Naive B cell (primary cell): ENCODE data around the gene IRAK1. TPM values are rescaled to one million over a fixed set of nuclear protein-coding genes. Genes with fewer than 3 reads are reported as not detected.

Experiments used
- ATAC-seq, 2 donors: fragments of 150-1000 bp; cut with Tn5 transposase; 2 replicates each; pipeline ENCODE4 v1.10.0; 2021; ENCODE audit warnings: low read depth in 2 of 2, mild to moderate bottlenecking in 2 of 2, moderate library complexity in 2 of 2
- DNase-seq: peaks from one replicate; pipeline ENCODE4 v3.0.0; 2022
- H3K27ac Mint-ChIP-seq, 6 donors: one replicate each; pipeline ENCODE4 v1.8.0; 2020 to 2022; ENCODE audit warnings: mild to moderate bottlenecking in 6 of 6, mixed read lengths in 6 of 6, moderate library complexity in 5 of 6, inconsistent platforms in 2 of 6
- H3K27me3 Mint-ChIP-seq, 3 donors: one replicate each; pipeline ENCODE4 v1.8.0; 2021 to 2022; ENCODE audit warnings: mixed read lengths in 3 of 3, mild to moderate bottlenecking in 1 of 3
- H3K36me3 Mint-ChIP-seq, 2 donors: one replicate each; pipeline ENCODE4 v1.8.0; 2020 to 2022; ENCODE audit warnings: mixed read lengths in 2 of 2, inconsistent platforms in 1 of 2, mild to moderate bottlenecking in 1 of 2
- H3K4me1 Mint-ChIP-seq, 3 donors: one replicate each; pipeline ENCODE4 v1.8.0; 2020 to 2022; ENCODE audit warnings: mixed read lengths in 3 of 3, inconsistent platforms in 1 of 3, mild to moderate bottlenecking in 1 of 3, moderate library complexity in 1 of 3
- H3K4me3 Mint-ChIP-seq, 8 donors: one replicate each; pipeline ENCODE4 v1.8.0; 2020 to 2022; ENCODE audit warnings: mild to moderate bottlenecking in 8 of 8, mixed read lengths in 8 of 8, moderate library complexity in 8 of 8, inconsistent platforms in 2 of 8
- H3K9me3 Mint-ChIP-seq, 7 donors: one replicate each; pipeline ENCODE4 v1.8.0; 2020 to 2022; ENCODE audit warnings: mixed read lengths in 7 of 7, mild to moderate bottlenecking in 5 of 7, inconsistent platforms in 2 of 7, moderate library complexity in 1 of 7
- polyA plus RNA-seq, 6 donors: library from polyadenylated mRNA; unstranded; fragments of 300-500 nt; fragmentation: Illumina TruSeq; gene quantifications; one replicate each; pipeline ENCODE4 v1.2.3, GENCODE V29; 2021; ENCODE audit warnings: low read depth in 6 of 6

The IRAK1 gene
- polyA plus RNA-seq = 100 to 1,000 TPM in 1 of 6 donors, 10 to 100 TPM in 5; 57.9 to 123 (median 73.9) TPM

DNA sequence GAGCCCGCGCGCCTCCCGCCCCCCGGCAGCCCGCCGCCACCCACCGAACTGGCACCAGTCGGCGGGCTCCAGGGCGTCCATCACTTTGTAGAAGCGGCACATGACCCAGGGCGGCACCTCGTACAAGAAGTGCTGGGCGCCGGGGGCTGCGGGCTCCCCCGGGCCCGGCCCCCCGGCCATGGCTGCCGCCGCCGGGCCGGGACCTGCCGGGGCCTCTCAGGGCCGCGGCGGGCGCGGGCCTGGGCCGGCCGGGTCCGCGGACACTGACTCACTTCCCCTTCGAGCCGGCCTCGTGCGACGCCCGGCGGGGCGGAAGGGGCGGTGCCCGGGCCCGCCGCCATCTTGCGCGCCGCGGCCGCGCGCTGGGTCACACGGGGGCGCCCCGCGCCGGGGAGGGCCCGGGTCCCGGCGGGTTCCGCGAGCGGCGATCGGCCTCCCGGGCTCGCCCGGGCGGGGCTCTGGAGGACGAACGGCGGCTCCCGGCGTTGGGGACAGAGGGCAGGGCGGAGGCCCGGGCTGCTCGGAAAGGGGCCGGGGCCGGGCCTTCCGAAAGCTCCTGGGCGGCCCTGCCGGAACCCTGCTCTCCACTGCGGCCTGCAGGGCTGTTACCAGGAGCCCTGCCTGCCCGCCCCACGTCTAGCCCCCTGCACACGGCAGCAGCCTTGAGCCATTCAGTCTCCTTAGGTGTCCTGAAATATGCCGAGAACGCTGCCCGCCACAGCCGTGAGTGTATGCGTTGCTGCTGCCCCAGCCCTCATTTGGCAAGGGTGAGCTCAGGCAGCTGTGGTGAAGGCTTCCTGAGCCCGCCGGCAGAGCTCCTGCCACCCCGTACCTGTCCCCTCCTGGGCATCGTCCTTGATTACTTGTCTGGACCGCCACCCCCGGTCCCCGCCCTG, at the start of gene IRAK1:
Gene IRAK1, minus strand, starts transcription at position 270 of the 896 bp plus-strand sequence. Its CDS starts 90 bp downstream, at position 180.
- H3K27ac Mint-ChIP-seq = peak within 1 kb of the TSS; percentile 84 to 96 (median 90)
- peak within 1 kb of the TSS; percentile 85 to 93 (median 88) for H3K4me3 Mint-ChIP-seq
- ATAC-seq (peak; percentile 85 to 87), DNase-seq (peak; percentile 68)
- peaks cover 0 to 1% (median 0%) of the 10 kb centered on the region in 7 donors for H3K9me3 Mint-ChIP-seq
- no peaks in the 10 kb centered on the region for H3K36me3 Mint-ChIP-seq
- peaks cover 7 to 16% (median 8%) of the 10 kb centered on the region in 3 donors for H3K4me1 Mint-ChIP-seq
- H3K27me3 Mint-ChIP-seq = no peaks in the 10 kb centered on the region

DNA sequence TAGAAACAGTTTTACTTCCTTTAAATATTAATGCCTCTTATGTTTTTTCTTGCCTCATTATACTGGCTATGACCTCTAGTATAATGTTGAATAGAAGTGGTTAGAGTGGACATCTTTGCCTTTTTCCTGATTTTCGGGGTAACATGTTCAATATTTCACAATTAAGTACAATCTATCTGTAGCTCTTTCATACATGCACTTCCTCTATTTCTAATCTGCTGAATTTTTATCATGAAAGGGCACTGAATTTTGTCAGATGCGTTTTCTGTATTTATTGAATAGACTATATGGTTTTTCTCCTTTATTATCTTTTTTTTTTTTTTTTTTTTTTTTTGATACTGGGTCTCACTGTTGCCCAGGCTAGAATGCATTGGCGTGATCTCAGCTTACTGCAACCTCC, 48.9 kb upstream of the IRAK1 start:
- DNase-seq = no peak
- H3K4me1 Mint-ChIP-seq = peaks cover 19 to 54% (median 37%) of the 10 kb centered on the region in 3 donors
- peaks cover 0 to 1% (median 0%) of the 10 kb centered on the region in 7 donors for H3K9me3 Mint-ChIP-seq
- H3K27ac Mint-ChIP-seq = peak overlapping the region in 1 of 6 donors; percentile 57
- ATAC-seq = no peak
- peak overlapping the region in 1 of 8 donors; percentile 1 for H3K4me3 Mint-ChIP-seq
- no peaks in the 10 kb centered on the region for H3K27me3 Mint-ChIP-seq
- no peaks in the 10 kb centered on the region for H3K36me3 Mint-ChIP-seq

DNA sequence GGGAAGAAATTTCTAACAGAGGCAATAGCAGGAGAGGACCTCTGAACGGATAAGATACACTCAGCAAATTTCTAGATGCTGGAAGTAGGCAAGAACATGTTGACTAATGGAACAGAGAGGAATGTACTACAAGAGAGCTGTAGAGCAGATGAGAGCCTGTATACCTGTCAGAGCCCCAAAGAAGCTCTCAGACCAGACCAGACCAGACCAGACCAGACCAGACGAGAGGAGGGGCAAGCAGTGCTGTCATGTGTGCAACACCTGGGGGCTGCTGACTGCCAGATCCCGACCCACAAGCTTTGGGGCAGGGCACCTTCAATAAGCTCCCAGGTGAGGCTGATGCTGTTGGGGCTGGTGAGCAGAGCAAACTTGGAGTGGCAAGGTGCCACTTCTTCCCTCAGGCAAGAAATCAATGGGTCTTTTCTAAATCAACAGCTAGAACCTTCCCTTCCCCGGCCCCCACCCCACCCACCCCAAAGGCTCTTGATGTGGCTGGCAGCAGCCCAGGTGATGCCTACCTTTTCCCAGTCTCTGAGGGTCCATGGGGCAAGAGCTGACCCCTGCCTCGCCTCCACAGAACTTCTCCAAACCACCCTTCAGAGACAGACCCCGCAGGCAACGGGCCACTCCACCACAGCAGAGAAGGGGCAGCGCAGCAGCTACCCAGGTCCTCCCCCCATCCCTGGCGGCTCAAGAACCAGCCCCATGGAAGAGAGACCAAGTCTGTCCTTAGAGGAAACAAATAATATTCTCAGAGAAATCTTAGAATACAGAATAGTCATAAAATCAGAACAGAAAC, 45.1 kb upstream of the IRAK1 start:
- Mint-ChIP-seq H3K4me1 (peaks cover 43 to 61% (median 45%) of the 10 kb centered on the region in 3 donors), H3K27ac (peak overlapping the region in 5 of 6 donors; percentile 9 to 81 (median 74)), H3K9me3 (peaks cover 0 to 3% (median 0%) of the 10 kb centered on the region in 7 donors), H3K27me3 (no peaks in the 10 kb centered on the region), H3K36me3 (no peaks in the 10 kb centered on the region), H3K4me3 (peak overlapping the region in 5 of 8 donors; percentile 2 to 65 (median 52))
- no peak for DNase-seq
- ATAC-seq = peak in 1 of 2 donors; percentile 58

DNA sequence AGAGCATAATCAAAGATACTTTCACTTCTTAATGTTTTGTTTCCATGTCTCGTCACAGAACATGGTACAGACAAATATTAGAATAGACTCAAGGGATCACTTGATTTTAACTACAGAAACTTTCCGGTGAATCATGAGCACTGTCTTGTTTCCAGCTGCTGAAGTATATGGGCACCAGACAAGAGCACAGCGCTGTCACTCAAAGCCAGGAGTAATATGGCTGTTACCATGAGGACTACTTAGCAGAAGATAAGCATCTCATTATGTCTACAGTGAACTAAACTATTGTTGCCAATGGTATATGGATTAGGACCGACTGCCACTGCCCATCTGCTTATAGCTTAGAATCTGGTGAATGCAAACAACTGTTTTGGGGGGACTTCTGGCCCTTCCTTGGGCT, 43.5 kb upstream of the IRAK1 start:
- no peak for ATAC-seq
- Mint-ChIP-seq H3K4me3 (peak overlapping the region in 2 of 8 donors; percentile 12 to 57), H3K4me1 (peaks cover 39 to 59% (median 50%) of the 10 kb centered on the region in 3 donors), H3K9me3 (peaks cover 0 to 3% (median 0%) of the 10 kb centered on the region in 7 donors), H3K36me3 (no peaks in the 10 kb centered on the region), H3K27ac (peak overlapping the region in 2 of 6 donors; percentile 36 to 68), H3K27me3 (no peaks in the 10 kb centered on the region)
- DNase-seq = no peak

- Mint-ChIP-seq H3K9me3 (peaks cover 0 to 3% (median 0%) of the 10 kb centered on the region in 7 donors), H3K4me1 (peaks cover 39 to 62% (median 55%) of the 10 kb centered on the region in 3 donors), H3K27me3 (no peaks in the 10 kb centered on the region), H3K4me3 (peak overlapping the region in 1 of 8 donors; percentile 13), H3K27ac (peak overlapping the region in 2 of 6 donors; percentile 3 to 59), H3K36me3 (no peaks in the 10 kb centered on the region)
- DNase-seq (no peak), ATAC-seq (no peak)
Measured at GRCh38 chrX:154061801-154062200, 42.1 kb upstream of the IRAK1 start.

DNA sequence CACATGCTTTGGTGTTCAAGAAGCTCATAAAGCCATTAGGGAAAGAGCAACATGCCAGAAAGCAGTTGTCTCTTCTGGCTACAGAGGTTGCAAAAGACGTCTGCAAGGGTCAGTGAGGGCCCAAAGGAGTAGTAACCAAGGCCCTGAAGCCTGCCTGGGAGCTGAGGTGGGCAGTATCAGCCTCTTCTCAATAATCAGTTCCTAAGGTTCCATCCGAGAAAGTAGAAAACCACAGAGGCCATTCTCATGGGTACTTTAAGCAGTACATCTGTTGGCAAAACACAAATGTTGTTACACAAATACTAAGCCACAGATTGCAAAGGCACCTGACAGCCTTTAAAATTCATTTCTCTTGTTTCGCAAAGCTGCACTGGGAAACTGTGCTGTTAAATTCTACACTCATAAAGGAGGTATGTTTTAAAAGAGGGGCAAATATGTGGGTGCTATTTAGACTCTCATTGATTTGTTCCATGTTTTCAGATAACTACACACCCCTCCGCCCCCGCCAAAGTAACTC, 40.1 kb upstream of the IRAK1 start:
- Mint-ChIP-seq H3K36me3 (no peaks in the 10 kb centered on the region), H3K4me1 (peaks cover 33 to 52% (median 44%) of the 10 kb centered on the region in 3 donors), H3K27me3 (no peaks in the 10 kb centered on the region), H3K27ac (peak overlapping the region in 4 of 6 donors; percentile 20 to 61 (median 43)), H3K9me3 (peaks cover 0 to 3% (median 0%) of the 10 kb centered on the region in 7 donors), H3K4me3 (peak overlapping the region in 1 of 8 donors; percentile 54)
- DNase-seq = no peak
- no peak for ATAC-seq

DNA sequence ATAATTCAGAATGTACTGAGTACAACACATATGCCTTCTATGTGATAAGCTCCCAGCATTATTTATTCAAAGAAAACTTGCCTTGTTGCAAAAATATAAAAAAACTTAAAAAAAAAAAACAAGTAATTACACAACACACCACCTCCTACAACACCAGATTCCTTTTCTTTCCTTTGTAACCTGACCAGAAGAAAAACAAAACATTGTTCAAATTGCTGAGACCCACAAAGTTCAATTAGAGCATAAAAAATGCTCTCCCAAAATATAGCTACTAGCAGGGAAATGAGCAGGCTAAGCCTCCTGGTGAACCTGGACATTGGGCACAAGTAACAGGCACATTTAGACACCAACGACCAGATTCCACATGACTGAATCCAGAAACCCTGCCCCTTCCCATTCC, 39.5 kb upstream of the IRAK1 start:
- peak overlapping the region in 4 of 6 donors; percentile 20 to 85 (median 62) for H3K27ac Mint-ChIP-seq
- peak overlapping the region in 1 of 8 donors; percentile 54 for H3K4me3 Mint-ChIP-seq
- no peaks in the 10 kb centered on the region for H3K27me3 Mint-ChIP-seq
- DNase-seq = no peak
- H3K36me3 Mint-ChIP-seq = no peaks in the 10 kb centered on the region
- H3K9me3 Mint-ChIP-seq = peaks cover 0 to 3% (median 0%) of the 10 kb centered on the region in 7 donors
- H3K4me1 Mint-ChIP-seq = peaks cover 27 to 47% (median 38%) of the 10 kb centered on the region in 3 donors
- ATAC-seq = no peak

- Mint-ChIP-seq H3K4me3 (peak overlapping the region in 1 of 8 donors; percentile 25), H3K27me3 (no peaks in the 10 kb centered on the region), H3K27ac (peak overlapping the region in 4 of 6 donors; percentile 12 to 88 (median 82)), H3K4me1 (peaks cover 24 to 38% (median 31%) of the 10 kb centered on the region in 3 donors), H3K36me3 (no peaks in the 10 kb centered on the region), H3K9me3 (peaks cover 0 to 3% (median 0%) of the 10 kb centered on the region in 7 donors)
- no peak for DNase-seq
- ATAC-seq = no peak
Measured at GRCh38 chrX:154058214-154058997, 38.7 kb upstream of the IRAK1 start.

- H3K9me3 Mint-ChIP-seq = peaks cover 0 to 3% (median 0%) of the 10 kb centered on the region in 7 donors
- peak overlapping the region in 1 of 6 donors; percentile 12 for H3K27ac Mint-ChIP-seq
- no peaks in the 10 kb centered on the region for H3K27me3 Mint-ChIP-seq
- H3K4me1 Mint-ChIP-seq = peaks cover 24 to 36% (median 31%) of the 10 kb centered on the region in 3 donors
- no peak for DNase-seq
- no peaks in the 10 kb centered on the region for H3K36me3 Mint-ChIP-seq
- H3K4me3 Mint-ChIP-seq = peak overlapping the region in 1 of 8 donors; percentile 25
- no peak for ATAC-seq
Measured at GRCh38 chrX:154057791-154058190, 38.1 kb upstream of the IRAK1 start.

- no peak overlapping the region for H3K4me3 Mint-ChIP-seq
- peaks cover 22 to 31% (median 25%) of the 10 kb centered on the region in 3 donors for H3K4me1 Mint-ChIP-seq
- no peak for ATAC-seq
- DNase-seq = no peak
- H3K9me3 Mint-ChIP-seq = peaks cover 0 to 3% (median 0%) of the 10 kb centered on the region in 7 donors
- H3K36me3 Mint-ChIP-seq = no peaks in the 10 kb centered on the region
- peak overlapping the region in 1 of 6 donors; percentile 12 for H3K27ac Mint-ChIP-seq
- no peaks in the 10 kb centered on the region for H3K27me3 Mint-ChIP-seq
Measured at GRCh38 chrX:154056770-154057241, 37.1 kb upstream of the IRAK1 start.

DNA sequence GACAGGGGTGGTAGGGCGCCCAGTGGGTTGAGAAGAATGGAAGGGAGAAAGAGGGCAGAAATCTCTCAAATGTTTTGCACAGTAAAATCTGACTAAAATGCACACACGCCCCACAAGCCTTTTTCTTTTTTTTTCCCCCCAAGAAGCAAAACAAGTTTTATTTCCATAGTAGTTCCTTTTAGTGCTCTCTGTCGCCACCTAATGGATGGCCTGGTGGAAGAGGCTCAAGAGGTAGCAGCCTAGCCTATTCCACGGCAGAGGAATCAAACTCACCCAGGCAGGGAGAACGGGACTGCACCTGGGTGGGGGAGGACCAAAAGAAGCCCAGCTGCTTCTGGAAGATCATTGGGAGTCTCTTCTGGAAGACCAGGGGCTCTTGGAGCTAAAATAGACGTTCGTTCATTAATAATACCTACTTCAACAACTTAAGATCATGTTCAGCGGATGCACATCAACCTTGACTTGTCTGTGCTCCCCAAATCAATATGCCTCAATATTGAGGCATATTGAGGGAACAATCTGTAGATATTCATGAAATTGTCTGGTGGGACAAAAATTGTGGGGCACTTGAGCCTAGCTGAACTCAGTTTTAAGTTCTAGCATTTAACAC, 31.6 kb upstream of the IRAK1 start:
- Mint-ChIP-seq H3K27me3 (peaks cover 0 to 7% (median 0%) of the 10 kb centered on the region in 3 donors), H3K4me3 (peak overlapping the region in 1 of 8 donors; percentile 41)

More for the DNA sequence above, 31.6 kb upstream of the IRAK1 start:
- DNase-seq (peak; percentile 53), ATAC-seq (peak; percentile 74)
- Mint-ChIP-seq H3K9me3 (no peaks in the 10 kb centered on the region), H3K36me3 (peaks cover 0 to 9% of the 10 kb centered on the region in 2 donors), H3K4me1 (peaks cover 17 to 31% (median 21%) of the 10 kb centered on the region in 3 donors), H3K27ac (peak overlapping the region; percentile 16 to 80 (median 68))
